ENCODE measurements around the gene PCBP3. TPM values are rescaled to one million over a fixed set of nuclear protein-coding genes. Genes with fewer than 3 reads are reported as not detected.

Gene PCBP3
- total and polyA plus RNA-seq, 2 of the 8 experiments (the other 6 are each of a cell fraction or from before 2014, with no cell fraction given), result 3.5 to 6.3 TPM

DNA sequence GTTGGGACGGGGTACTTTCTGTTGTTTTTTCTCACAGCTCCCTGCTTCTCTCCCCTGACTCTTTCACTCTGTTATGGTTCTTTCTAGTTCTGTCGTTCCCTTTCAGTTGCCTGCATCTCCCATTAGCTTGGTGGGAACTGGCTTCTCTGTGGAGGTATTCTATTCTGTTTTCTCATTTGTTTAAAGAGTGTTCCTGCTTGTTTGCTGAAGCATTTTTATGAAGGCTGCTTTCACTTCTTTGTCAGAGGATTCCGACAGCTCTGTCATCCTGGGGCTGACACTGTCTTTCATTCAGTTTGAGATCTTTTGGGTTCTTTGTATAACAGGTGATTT is 242.0 kb downstream of the PCBP3 start:
- Histone ChIP-seq H4K20me1 (replicated peaks in 1 of 2; ENCODE audit: control insufficient read depth in 1 of 2, insufficient read depth in 2 of 2, low read length in 2 of 2) (no peaks in the 10 kb centered on the region), H3K56ac (replicated peaks; ENCODE audit: insufficient read length, low read depth, low read length) (no peak overlapping the region), H2AFZ (ENCODE audit: low read length) (no peak overlapping the region), H4K5ac (ENCODE audit: insufficient read length, low read depth, low read length) (no peak overlapping the region), H4K8ac (ENCODE audit: extremely low read depth, insufficient read depth, low read length) (no peak overlapping the region), H2BK12ac (ENCODE audit: low read depth, low read length) (no peak overlapping the region), H3K9me3 (ENCODE audit: insufficient read depth in 2 of 2, low read depth in 1 of 2, low read length in 1 of 2) (no peaks in the 10 kb centered on the region), H3K27ac (ENCODE audit: low read depth, low read length) (no peak overlapping the region), H2BK20ac (ENCODE audit: low read length) (no peak overlapping the region), H3K79me1 (ENCODE audit: low read depth, low read length) (no peaks in the 10 kb centered on the region; the same call in 1 of the 2 replicates), H3K36me3 (ENCODE audit: control insufficient read depth in 2 of 4, insufficient read depth in 4 of 4, low read length in 3 of 4) (no peaks in the 10 kb centered on the region), H3K23me2 (ENCODE audit: low read depth, low read length) (no peaks in the 10 kb centered on the region), H3K4me1 (replicated peaks in 1 of 4; ENCODE audit: control insufficient read depth in 3 of 4, insufficient read depth in 4 of 4, low read length in 3 of 4) (no peaks in the 10 kb centered on the region), H2BK120ac (replicated peaks; ENCODE audit: low read depth, low read length) (no peak overlapping the region), H3K23ac (ENCODE audit: insufficient read length) (no peak overlapping the region), H3K4me3 (ENCODE audit: extremely low read depth in 1 of 4, insufficient read depth in 2 of 4, low read depth in 3 of 4, low read length in 4 of 4) (no peak overlapping the region), H2AK5ac (ENCODE audit: low read depth, low read length) (no peak overlapping the region), H4K91ac (replicated peaks; ENCODE audit: insufficient read length, low read length) (no peak overlapping the region), H2BK5ac (ENCODE audit: low read depth, low read length) (no peak overlapping the region), H3K79me2 (ENCODE audit: control insufficient read depth in 1 of 2, insufficient read depth in 2 of 2, low read length in 2 of 2) (no peaks in the 10 kb centered on the region), H3K18ac (ENCODE audit: extremely low read depth, low read length) (no peak overlapping the region), H2BK15ac (ENCODE audit: low read length) (no peak overlapping the region), H3K27me3 (replicated peaks in 1 of 4; ENCODE audit: control insufficient read depth in 3 of 4, extremely low read depth in 1 of 4, insufficient read depth in 3 of 4, low read length in 3 of 4) (no peaks in the 10 kb centered on the region), H3K14ac (ENCODE audit: insufficient read length) (no peak overlapping the region), H3K4me2 (ENCODE audit: insufficient read depth in 1 of 2, low read depth in 2 of 2, low read length in 2 of 2) (no peak overlapping the region), H3K9ac (replicated peaks in 1 of 4; ENCODE audit: extremely low read depth in 1 of 4, low read depth in 3 of 4, low read length in 3 of 4) (no peak overlapping the region), H3K4ac (replicated peaks; ENCODE audit: insufficient read length, low read depth, low read length) (no peak overlapping the region)
- DNase-seq (ENCODE audit: low read depth in 1 of 2, low spot score in 2 of 2) (no peak), FAIRE-seq (no peak)
- CTCF ChIA-PET (ENCODE audit: partially characterized antibody), result interaction anchor here (1.1 kb wide), 1 partner anchor 29 kb away, joined by 3 read pairs; no protein-coding TSS in a partner anchor
- TF ChIP-seq RFX5 (IDR thresholded peaks at IDR 0.05; ENCODE audit: borderline replicate concordance, low read depth, low read length) (no peak), KDM1A (IDR thresholded peaks at IDR 0.05; ENCODE audit: borderline replicate concordance, low read length) (no peak), YY1 (IDR thresholded peaks at IDR 0.05; ENCODE audit: low read depth, low read length) (no peak), TAF7 (optimal IDR thresholded peaks at IDR 0.05; ENCODE audit: borderline replicate concordance, low read depth, low read length) (no peak), SP1 (IDR thresholded peaks at IDR 0.05; ENCODE audit: low read depth, low read length) (no peak), NRF1 (IDR thresholded peaks at IDR 0.05; ENCODE audit: low read depth, low read length) (no peak), KDM4A (IDR thresholded peaks at IDR 0.05; ENCODE audit: low read depth, low read length, severe bottlenecking) (no peak)
- TF ChIP-seq, protein P1, sequence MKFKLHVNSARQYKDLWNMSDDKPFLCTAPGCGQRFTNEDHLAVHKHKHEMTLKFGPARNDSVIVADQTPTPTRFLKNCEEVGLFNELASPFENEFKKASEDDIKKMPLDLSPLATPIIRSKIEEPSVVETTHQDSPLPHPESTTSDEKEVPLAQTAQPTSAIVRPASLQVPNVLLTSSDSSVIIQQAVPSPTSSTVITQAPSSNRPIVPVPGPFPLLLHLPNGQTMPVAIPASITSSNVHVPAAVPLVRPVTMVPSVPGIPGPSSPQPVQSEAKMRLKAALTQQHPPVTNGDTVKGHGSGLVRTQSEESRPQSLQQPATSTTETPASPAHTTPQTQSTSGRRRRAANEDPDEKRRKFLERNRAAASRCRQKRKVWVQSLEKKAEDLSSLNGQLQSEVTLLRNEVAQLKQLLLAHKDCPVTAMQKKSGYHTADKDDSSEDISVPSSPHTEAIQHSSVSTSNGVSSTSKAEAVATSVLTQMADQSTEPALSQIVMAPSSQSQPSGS (IDR thresholded peaks at IDR 0.05; ENCODE audit: low read length), result no peak
- 80% methylated on average over 3 of the region's 3 CpGs; no CpG with 5 or more reads in 1 of the 2 experiments for WGBS, 2 experiments (ENCODE audit: extremely low coverage in 1 of 2, insufficient coverage in 1 of 2, insufficient read length in 1 of 2, insufficient replicate concordance in 2 of 2, low coverage in 1 of 2, low lambda C conversion rate in 2 of 2, missing lambda C conversion rate in 1 of 2)
- POLR2A ChIA-PET (ENCODE audit: partially characterized antibody), result no interaction called here
